ENCODE data around the gene TMED5. TPM values are rescaled to one million over a fixed set of nuclear protein-coding genes. Genes with fewer than 3 reads are reported as not detected.

TMED5 gene
- total and polyA plus RNA-seq, 2 of the 4 experiments (the other 2 are of a cell fraction), result 20.1 to 38.1 TPM

DNA sequence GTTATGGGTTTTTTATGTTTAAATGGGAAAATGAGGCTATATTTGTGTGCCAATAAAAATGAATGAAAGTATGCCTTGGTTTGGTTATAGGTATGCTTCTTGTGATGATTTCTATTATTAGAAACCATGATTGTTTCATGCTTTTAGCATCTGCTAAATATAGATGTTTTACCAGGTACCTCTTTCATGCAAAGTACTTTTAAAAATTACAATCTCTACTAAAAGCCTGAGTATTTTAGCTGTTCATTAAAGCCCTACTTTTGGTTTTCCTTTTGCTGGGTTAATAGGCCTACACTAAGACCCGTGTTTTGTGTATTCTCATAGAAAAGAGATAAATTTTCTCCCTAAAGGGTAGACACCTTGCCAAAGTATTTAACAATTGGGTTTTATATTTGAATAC lies 69.1 kb downstream of the TMED5 start:
- Histone ChIP-seq H3K4me2 (ENCODE audit: low read depth, low read length) (peak overlapping the region; percentile 66; the same call in 1 of the 2 replicates), H3K56ac (ENCODE audit: extremely low read depth, insufficient read depth, low read length) (no peak overlapping the region), H4K5ac (ENCODE audit: low read depth, low read length) (no peak overlapping the region), H2AK9ac (replicated peaks; ENCODE audit: low read depth, low read length, poor library complexity) (no peak overlapping the region), H3K9ac (ENCODE audit: low read depth, low read length) (no peak overlapping the region), H3K79me1 (ENCODE audit: low read depth in 1 of 2, low read length in 2 of 2) (peaks cover 26 to 37% of the 10 kb centered on the region in 2 experiments), H4K20me1 (ENCODE audit: insufficient read depth, low read length) (peaks cover 4% of the 10 kb centered on the region; the same call in 1 of the 2 replicates), H3K9me1 (ENCODE audit: insufficient read depth, low read length) (no peaks in the 10 kb centered on the region), H3K4me1 (ENCODE audit: control insufficient read depth, insufficient read depth, low read length) (no peaks in the 10 kb centered on the region), H3K4me3 (ENCODE audit: insufficient read depth, low read depth, low read length) (no peak overlapping the region), H3K36me3 (ENCODE audit: control insufficient read depth, insufficient read depth, low read length) (peaks cover 9% of the 10 kb centered on the region; the same call in 1 of the 2 replicates), H3K18ac (ENCODE audit: low read depth, low read length) (no peak overlapping the region), H3K27ac (ENCODE audit: insufficient read depth, low read length) (no peak overlapping the region), H3K9me3 (ENCODE audit: control insufficient read depth, insufficient read depth, low read length) (no peaks in the 10 kb centered on the region; the same call in 1 of the 2 replicates), H2BK5ac (ENCODE audit: low read depth, low read length, poor library complexity, severe bottlenecking) (no peak overlapping the region), H2BK20ac (ENCODE audit: low read depth, low read length) (no peak overlapping the region), H4K91ac (ENCODE audit: insufficient read depth, low read depth, low read length) (no peak overlapping the region), H2AFZ (replicated peaks; ENCODE audit: low read length, poor library complexity) (no peak overlapping the region), H3K14ac (replicated peaks; ENCODE audit: low read depth, low read length) (no peak overlapping the region), H3K27me3 (ENCODE audit: control insufficient read depth, insufficient read depth, low read length) (no peaks in the 10 kb centered on the region), H3K23ac (ENCODE audit: low read depth, low read length) (no peak overlapping the region), H3K4ac (ENCODE audit: low read depth, low read length) (no peak overlapping the region), H2BK15ac (ENCODE audit: low read depth, low read length) (no peak overlapping the region), H2BK120ac (ENCODE audit: low read depth, low read length) (no peak overlapping the region), H2AK5ac (ENCODE audit: low read depth, low read length) (no peak overlapping the region), H4K8ac (ENCODE audit: low read depth in 2 of 2, low read length in 2 of 2) (no peak overlapping the region)
- CTCF ChIA-PET, result no interaction called here
- TF ChIP-seq RAD21 (IDR thresholded peaks at IDR 0.05; ENCODE audit: low read length) (no peak), CHD1 (IDR thresholded peaks at IDR 0.05; ENCODE audit: low read depth, low read length) (no peak), MAZ (IDR thresholded peaks at IDR 0.05; ENCODE audit: borderline replicate concordance, low read depth, low read length) (no peak), POLR2A (IDR thresholded peaks at IDR 0.05; ENCODE audit: low read depth, low read length) (no peak), NFE2L2 (IDR thresholded peaks at IDR 0.05; ENCODE audit: low read depth, low read length) (no peak), SMC3 (IDR thresholded peaks at IDR 0.05; ENCODE audit: low read depth, low read length) (no peak), RCOR1 (IDR thresholded peaks at IDR 0.05; ENCODE audit: insufficient replicate concordance, low read length) (no peak), RFX5 (IDR thresholded peaks at IDR 0.05; ENCODE audit: low read depth, low read length) (no peak), MAFK (IDR thresholded peaks at IDR 0.05; ENCODE audit: low read depth, low read length) (no peak)
- TF ChIP-seq, protein P1, sequence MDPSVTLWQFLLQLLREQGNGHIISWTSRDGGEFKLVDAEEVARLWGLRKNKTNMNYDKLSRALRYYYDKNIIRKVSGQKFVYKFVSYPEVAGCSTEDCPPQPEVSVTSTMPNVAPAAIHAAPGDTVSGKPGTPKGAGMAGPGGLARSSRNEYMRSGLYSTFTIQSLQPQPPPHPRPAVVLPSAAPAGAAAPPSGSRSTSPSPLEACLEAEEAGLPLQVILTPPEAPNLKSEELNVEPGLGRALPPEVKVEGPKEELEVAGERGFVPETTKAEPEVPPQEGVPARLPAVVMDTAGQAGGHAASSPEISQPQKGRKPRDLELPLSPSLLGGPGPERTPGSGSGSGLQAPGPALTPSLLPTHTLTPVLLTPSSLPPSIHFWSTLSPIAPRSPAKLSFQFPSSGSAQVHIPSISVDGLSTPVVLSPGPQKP (IDR thresholded peaks at IDR 0.05; ENCODE audit: borderline replicate concordance, low read depth, low read length), result no peak
- intact Hi-C loops (cut with micrococcal nuclease) (no loop called here), dilution Hi-C loops (cut with HindIII; ENCODE audit: low sequenced_read_pairs, unreplicated experiment) (no loop called here), in situ Hi-C loops (cut with MboI; ENCODE audit: low sequenced_read_pairs) (no loop called here)
- ATAC-seq (ENCODE audit: low read depth) (no peak), DNase-seq (no peak)
- WGBS, 2 experiments (ENCODE audit: extremely low coverage in 2 of 2, insufficient read length in 1 of 2), result no CpG with 5 or more reads among the region's 1 CpG
- POLR2A ChIA-PET (ENCODE audit: unreplicated experiment), result no interaction called here
- no TSS peak for BruUV-seq (replicated peaks)

Measured in IMR-90 (cell line).